ENCODE measurements around the gene COBL.

Gene COBL

DNA sequence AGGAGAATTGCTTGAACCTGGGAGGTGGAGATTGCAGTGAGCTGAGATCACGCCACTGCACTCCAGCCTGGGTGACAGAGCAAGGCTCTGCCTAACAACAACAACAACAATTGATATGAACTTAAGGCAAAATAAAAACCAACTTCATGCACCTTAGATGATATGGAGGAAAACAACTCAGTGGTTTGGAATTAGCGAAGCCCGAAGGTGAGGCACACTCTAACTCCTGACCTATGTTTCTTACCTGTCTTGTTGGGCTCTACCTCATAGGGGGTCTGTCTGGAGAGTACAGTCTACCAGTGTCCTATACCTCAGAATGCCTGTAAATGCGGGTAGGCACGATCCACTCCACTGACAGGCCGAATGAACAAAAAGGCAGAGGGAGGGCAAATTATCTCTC, 24.3 kb upstream of the COBL start:
- Histone ChIP-seq H3K27ac (ENCODE audit: low read depth, low read length) (no peak overlapping the region), H3K79me2 (ENCODE audit: control insufficient read depth, low read length) (no peaks in the 10 kb centered on the region), H3K9me3 (ENCODE audit: control insufficient read depth, insufficient read depth, low read length) (no peaks in the 10 kb centered on the region), H3F3A (ENCODE audit: control insufficient read depth, insufficient read depth) (no peaks in the 10 kb centered on the region), H3K36me3 (ENCODE audit: control insufficient read depth, low read length) (no peaks in the 10 kb centered on the region), H3K4me3 (ENCODE audit: low read length) (no peak overlapping the region), H4K20me1 (ENCODE audit: control insufficient read depth, insufficient read depth, low read depth, low read length) (no peaks in the 10 kb centered on the region), H3K9me2 (replicated peaks; ENCODE audit: control insufficient read depth, low read length) (no peaks in the 10 kb centered on the region; the same call in 1 of the 2 replicates), H3K27me3 (ENCODE audit: control insufficient read depth, low read length) (no peaks in the 10 kb centered on the region), H3K4me2 (ENCODE audit: low read length) (no peak overlapping the region), H3K4me1 (ENCODE audit: control insufficient read depth, low read length) (no peaks in the 10 kb centered on the region)
- no peak for TF ChIP-seq EZH2phosphoT487 (IDR thresholded peaks at IDR 0.05; ENCODE audit: borderline replicate concordance, low read length)
- TF ChIP-seq, protein P1, sequence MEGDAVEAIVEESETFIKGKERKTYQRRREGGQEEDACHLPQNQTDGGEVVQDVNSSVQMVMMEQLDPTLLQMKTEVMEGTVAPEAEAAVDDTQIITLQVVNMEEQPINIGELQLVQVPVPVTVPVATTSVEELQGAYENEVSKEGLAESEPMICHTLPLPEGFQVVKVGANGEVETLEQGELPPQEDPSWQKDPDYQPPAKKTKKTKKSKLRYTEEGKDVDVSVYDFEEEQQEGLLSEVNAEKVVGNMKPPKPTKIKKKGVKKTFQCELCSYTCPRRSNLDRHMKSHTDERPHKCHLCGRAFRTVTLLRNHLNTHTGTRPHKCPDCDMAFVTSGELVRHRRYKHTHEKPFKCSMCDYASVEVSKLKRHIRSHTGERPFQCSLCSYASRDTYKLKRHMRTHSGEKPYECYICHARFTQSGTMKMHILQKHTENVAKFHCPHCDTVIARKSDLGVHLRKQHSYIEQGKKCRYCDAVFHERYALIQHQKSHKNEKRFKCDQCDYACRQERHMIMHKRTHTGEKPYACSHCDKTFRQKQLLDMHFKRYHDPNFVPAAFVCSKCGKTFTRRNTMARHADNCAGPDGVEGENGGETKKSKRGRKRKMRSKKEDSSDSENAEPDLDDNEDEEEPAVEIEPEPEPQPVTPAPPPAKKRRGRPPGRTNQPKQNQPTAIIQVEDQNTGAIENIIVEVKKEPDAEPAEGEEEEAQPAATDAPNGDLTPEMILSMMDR (IDR thresholded peaks at IDR 0.05; ENCODE audit: low read depth, low read length, poor library complexity, severe bottlenecking), result no peak

DNA sequence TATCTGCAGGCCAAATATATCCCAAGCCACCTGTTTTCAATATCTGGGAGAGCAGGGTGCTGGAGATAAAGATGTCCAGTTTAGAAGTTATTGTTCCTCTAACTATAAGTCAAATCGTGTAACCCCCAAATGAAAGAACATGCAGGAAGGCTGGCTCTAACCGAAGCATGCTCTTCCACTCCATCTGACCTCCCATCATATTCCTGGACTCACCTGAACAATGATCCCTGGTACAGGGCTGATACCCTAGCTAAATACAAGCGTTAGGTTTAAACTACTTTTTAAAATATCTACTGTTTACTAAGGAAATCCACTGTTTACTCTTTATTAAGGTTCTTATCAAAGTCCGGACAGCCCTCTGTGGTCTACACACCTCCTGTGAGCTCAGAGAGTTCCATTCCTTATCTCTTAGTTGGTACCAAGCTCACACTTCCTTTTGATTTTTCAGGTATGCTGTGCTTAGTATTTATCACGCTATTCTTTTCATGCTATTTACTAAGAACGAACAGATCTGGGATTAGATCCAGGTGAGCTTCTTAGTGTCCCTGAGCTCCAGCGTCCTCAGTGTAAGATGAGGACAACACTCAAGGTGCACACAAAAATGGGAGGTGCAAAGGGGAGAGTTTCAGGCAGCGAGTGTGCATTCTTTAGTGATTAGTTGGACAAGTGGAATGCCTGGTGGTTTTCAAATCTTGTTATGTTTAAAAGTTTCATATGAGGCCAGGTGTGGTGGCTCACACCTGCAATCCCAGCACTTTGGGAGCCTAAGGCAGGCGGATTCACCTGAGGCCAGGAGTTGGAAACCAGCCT, 23.6 kb upstream of the COBL start:
- Histone ChIP-seq H3K27ac (ENCODE audit: low read depth, low read length) (no peak overlapping the region), H3K4me2 (ENCODE audit: low read length) (no peak overlapping the region), H4K20me1 (ENCODE audit: control insufficient read depth, insufficient read depth, low read depth, low read length) (no peaks in the 10 kb centered on the region), H3K9me2 (replicated peaks; ENCODE audit: control insufficient read depth, low read length) (no peaks in the 10 kb centered on the region; the same call in 1 of the 2 replicates), H3K79me2 (ENCODE audit: control insufficient read depth, low read length) (no peaks in the 10 kb centered on the region), H3K4me1 (ENCODE audit: control insufficient read depth, low read length) (no peaks in the 10 kb centered on the region), H3K27me3 (ENCODE audit: control insufficient read depth, low read length) (no peaks in the 10 kb centered on the region), H3K36me3 (ENCODE audit: control insufficient read depth, low read length) (no peaks in the 10 kb centered on the region), H3K9me3 (ENCODE audit: control insufficient read depth, insufficient read depth, low read length) (no peaks in the 10 kb centered on the region), H3K4me3 (ENCODE audit: low read length) (no peak overlapping the region), H3F3A (ENCODE audit: control insufficient read depth, insufficient read depth) (no peaks in the 10 kb centered on the region)
- TF ChIP-seq EZH2phosphoT487 (IDR thresholded peaks at IDR 0.05; ENCODE audit: borderline replicate concordance, low read length), result no peak
- TF ChIP-seq, protein P1 (IDR thresholded peaks at IDR 0.05; ENCODE audit: low read depth, low read length, poor library complexity, severe bottlenecking), result no peak

DNA sequence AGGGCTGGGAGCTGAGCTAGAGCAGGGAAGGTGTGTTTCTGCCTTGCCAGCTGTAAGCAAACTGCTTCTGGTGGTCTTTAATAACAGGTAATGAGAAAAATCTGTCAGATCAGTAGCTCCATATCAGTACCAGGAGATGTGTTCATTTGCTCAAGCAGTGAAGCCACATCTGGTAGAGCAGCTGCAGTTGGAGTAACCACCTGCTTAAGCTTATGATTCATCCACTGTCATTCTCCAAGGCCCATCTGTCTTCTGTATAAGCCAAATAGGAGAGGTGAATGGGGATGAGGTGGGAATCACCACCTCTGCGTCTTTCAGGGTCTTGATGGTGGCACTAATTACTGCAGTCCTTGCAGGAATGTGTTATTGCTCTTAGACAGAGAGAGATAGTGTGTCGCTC, 18.4 kb upstream of the COBL start:
- Histone ChIP-seq H3K9me2 (replicated peaks; ENCODE audit: control insufficient read depth, low read length) (no peaks in the 10 kb centered on the region), H3F3A (ENCODE audit: control insufficient read depth, insufficient read depth) (no peaks in the 10 kb centered on the region), H3K36me3 (ENCODE audit: control insufficient read depth, low read length) (no peaks in the 10 kb centered on the region), H3K27ac (ENCODE audit: low read depth, low read length) (no peak overlapping the region), H3K9me3 (ENCODE audit: control insufficient read depth, insufficient read depth, low read length) (no peaks in the 10 kb centered on the region), H3K4me2 (ENCODE audit: low read length) (no peak overlapping the region), H3K79me2 (ENCODE audit: control insufficient read depth, low read length) (no peaks in the 10 kb centered on the region), H4K20me1 (ENCODE audit: control insufficient read depth, insufficient read depth, low read depth, low read length) (no peaks in the 10 kb centered on the region), H3K27me3 (ENCODE audit: control insufficient read depth, low read length) (no peaks in the 10 kb centered on the region), H3K4me1 (ENCODE audit: control insufficient read depth, low read length) (no peaks in the 10 kb centered on the region), H3K4me3 (ENCODE audit: low read length) (no peak overlapping the region)
- TF ChIP-seq, protein P1 (IDR thresholded peaks at IDR 0.05; ENCODE audit: low read depth, low read length, poor library complexity, severe bottlenecking), result no peak
- no peak for TF ChIP-seq EZH2phosphoT487 (IDR thresholded peaks at IDR 0.05; ENCODE audit: borderline replicate concordance, low read length)
